Measurements from ENCODE around the gene SMPD2. TPM values are rescaled to one million over a fixed set of nuclear protein-coding genes. Genes with fewer than 3 reads are reported as not detected.

The SMPD2 gene
- total and polyA plus RNA-seq, 9 of the 15 experiments (the other 6 are each of a cell fraction or from before 2014, with no cell fraction given) = 0.13 to 21.8 (median 18.3) TPM

- peak; percentile 79; the same call in 1 of the 2 replicates for TF ChIP-seq ZBTB43 (CRISPR knock-in tag; IDR thresholded peaks at IDR 0.05)
- TF ChIP-seq SRSF7 (optimal IDR thresholded peaks at IDR 0.05; ENCODE audit: low read depth, low read length) = no peak
- TF ChIP-seq MTA3 (IDR thresholded peaks at IDR 0.05; ENCODE audit: borderline replicate concordance) = 0 out of 2 replicates have a peak, but pooled peaks have one; percentile 24
- TF ChIP-seq, protein P1, sequence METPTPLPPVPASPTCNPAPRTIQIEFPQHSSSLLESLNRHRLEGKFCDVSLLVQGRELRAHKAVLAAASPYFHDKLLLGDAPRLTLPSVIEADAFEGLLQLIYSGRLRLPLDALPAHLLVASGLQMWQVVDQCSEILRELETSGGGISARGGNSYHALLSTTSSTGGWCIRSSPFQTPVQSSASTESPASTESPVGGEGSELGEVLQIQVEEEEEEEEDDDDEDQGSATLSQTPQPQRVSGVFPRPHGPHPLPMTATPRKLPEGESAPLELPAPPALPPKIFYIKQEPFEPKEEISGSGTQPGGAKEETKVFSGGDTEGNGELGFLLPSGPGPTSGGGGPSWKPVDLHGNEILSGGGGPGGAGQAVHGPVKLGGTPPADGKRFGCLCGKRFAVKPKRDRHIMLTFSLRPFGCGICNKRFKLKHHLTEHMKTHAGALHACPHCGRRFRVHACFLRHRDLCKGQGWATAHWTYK (CRISPR knock-in tag; IDR thresholded peaks at IDR 0.05) = peak; percentile 37; the same call in 1 of the 2 replicates
- TF ChIP-seq CXXC5 (CRISPR knock-in tag; IDR thresholded peaks at IDR 0.05) = peak; percentile 95
- no peak for TF ChIP-seq HNRNPH1 (optimal IDR thresholded peaks at IDR 0.05; ENCODE audit: low read depth, low read length)
- TF ChIP-seq EP400 (IDR thresholded peaks at IDR 0.05) = peak; percentile 70; the same call in 1 of the 2 replicates
- TF ChIP-seq, protein P2, sequence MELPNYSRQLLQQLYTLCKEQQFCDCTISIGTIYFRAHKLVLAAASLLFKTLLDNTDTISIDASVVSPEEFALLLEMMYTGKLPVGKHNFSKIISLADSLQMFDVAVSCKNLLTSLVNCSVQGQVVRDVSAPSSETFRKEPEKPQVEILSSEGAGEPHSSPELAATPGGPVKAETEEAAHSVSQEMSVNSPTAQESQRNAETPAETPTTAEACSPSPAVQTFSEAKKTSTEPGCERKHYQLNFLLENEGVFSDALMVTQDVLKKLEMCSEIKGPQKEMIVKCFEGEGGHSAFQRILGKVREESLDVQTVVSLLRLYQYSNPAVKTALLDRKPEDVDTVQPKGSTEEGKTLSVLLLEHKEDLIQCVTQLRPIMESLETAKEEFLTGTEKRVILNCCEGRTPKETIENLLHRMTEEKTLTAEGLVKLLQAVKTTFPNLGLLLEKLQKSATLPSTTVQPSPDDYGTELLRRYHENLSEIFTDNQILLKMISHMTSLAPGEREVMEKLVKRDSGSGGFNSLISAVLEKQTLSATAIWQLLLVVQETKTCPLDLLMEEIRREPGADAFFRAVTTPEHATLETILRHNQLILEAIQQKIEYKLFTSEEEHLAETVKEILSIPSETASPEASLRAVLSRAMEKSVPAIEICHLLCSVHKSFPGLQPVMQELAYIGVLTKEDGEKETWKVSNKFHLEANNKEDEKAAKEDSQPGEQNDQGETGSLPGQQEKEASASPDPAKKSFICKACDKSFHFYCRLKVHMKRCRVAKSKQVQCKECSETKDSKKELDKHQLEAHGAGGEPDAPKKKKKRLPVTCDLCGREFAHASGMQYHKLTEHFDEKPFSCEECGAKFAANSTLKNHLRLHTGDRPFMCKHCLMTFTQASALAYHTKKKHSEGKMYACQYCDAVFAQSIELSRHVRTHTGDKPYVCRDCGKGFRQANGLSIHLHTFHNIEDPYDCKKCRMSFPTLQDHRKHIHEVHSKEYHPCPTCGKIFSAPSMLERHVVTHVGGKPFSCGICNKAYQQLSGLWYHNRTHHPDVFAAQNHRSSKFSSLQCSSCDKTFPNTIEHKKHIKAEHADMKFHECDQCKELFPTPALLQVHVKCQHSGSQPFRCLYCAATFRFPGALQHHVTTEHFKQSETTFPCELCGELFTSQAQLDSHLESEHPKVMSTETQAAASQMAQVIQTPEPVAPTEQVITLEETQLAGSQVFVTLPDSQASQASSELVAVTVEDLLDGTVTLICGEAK (IDR thresholded peaks at IDR 0.05) = no peak
- TF ChIP-seq, protein P2 (CRISPR knock-in tag; IDR thresholded peaks at IDR 0.05) = peak; percentile 50; the same call in 1 of the 2 replicates
- TF ChIP-seq OTX1 (CRISPR knock-in tag; IDR thresholded peaks at IDR 0.05) = no peak
- TF ChIP-seq STAG1 (CRISPR knock-in tag; IDR thresholded peaks at IDR 0.05; ENCODE audit: borderline replicate concordance) = 0 out of 2 replicates have a peak, but pooled peaks have one; percentile 8
- TF ChIP-seq DDX20 (tag; IDR thresholded peaks at IDR 0.05; ENCODE audit: low read depth) = no peak
- TF ChIP-seq ZNF644 (tag; IDR thresholded peaks at IDR 0.05; ENCODE audit: low read depth) = peak; percentile 47; the same call in 1 of the 2 replicates
- TF ChIP-seq CEBPG (CRISPR knock-in tag; IDR thresholded peaks at IDR 0.05) = peak; percentile 70
- TF ChIP-seq CEBPG (tag; conservative IDR thresholded peaks at IDR 0.05 in 1 of 2, IDR thresholded peaks at IDR 0.05 in 1 of 2) = no peak
- no peak for TF ChIP-seq CC2D1A (IDR thresholded peaks at IDR 0.05)
Observed at GRCh38 chr6:109440331-109441068, at the start of gene SMPD2, which contains the start of gene PPIL6 (continued).
